Colon (tissue), 2 donors: ENCODE data around the gene ATP8B3.

ENCODE experiments used
- FAIRE-seq: peaks from 2 replicates; lab custom pipeline; 2012; peaks lifted over from hg19 to GRCh38; lab: Jason Lieb, UNC
- donor health status: control.
- donor health status: control.

Gene ATP8B3

GRCh38 chr19:1816530-1817298 lies 4.6 kb upstream of the ATP8B3 start:
- no peak for FAIRE-seq

- FAIRE-seq: no peak
Observed at GRCh38 chr19:1815605-1816529, 3.8 kb upstream of the ATP8B3 start.

GRCh38 chr19:1814833-1815604 lies 2.9 kb upstream of the ATP8B3 start:
- no peak for FAIRE-seq

GRCh38 chr19:1814391-1814790 lies 2.3 kb upstream of the ATP8B3 start:
- no peak for FAIRE-seq

GRCh38 chr19:1813192-1814182 lies 1.4 kb upstream of the ATP8B3 start:
- FAIRE-seq: no peak

- no peak for FAIRE-seq
Observed at GRCh38 chr19:1812426-1813191, 533 bp upstream of the ATP8B3 start.

GRCh38 chr19:1811472-1811894 lies 593 bp downstream of the ATP8B3 start:
- FAIRE-seq: no peak

- no peak for FAIRE-seq
Observed at GRCh38 chr19:1810439-1811160, 1.5 kb downstream of the ATP8B3 start.

- FAIRE-seq: no peak
Observed at GRCh38 chr19:1809678-1810077, 2.4 kb downstream of the ATP8B3 start.

- FAIRE-seq: no peak
Observed at GRCh38 chr19:1808395-1808731, 3.7 kb downstream of the ATP8B3 start.

- no peak for FAIRE-seq
Observed at GRCh38 chr19:1807695-1808394, 4.2 kb downstream of the ATP8B3 start.

GRCh38 chr19:1807030-1807694 lies 4.9 kb downstream of the ATP8B3 start:
- no peak for FAIRE-seq

- no peak for FAIRE-seq
Observed at GRCh38 chr19:1806184-1807029, 5.7 kb downstream of the ATP8B3 start.

GRCh38 chr19:1805401-1806183 lies 6.5 kb downstream of the ATP8B3 start:
- FAIRE-seq: no peak

GRCh38 chr19:1804858-1805257 lies 7.2 kb downstream of the ATP8B3 start:
- no peak for FAIRE-seq

- no peak for FAIRE-seq
Observed at GRCh38 chr19:1799695-1800342, 12.3 kb downstream of the ATP8B3 start.
